ENCODE results near the gene RNF5. TPM values are rescaled to one million over a fixed set of nuclear protein-coding genes. Genes with fewer than 3 reads are reported as not detected.

Gene RNF5
- total and polyA plus RNA-seq, 9 of the 15 experiments (the other 6 are each of a cell fraction or from before 2014, with no cell fraction given): 62.2 to 245 (median 129) TPM

GRCh38 chr6:32154514-32155161 is 23.6 kb upstream of the RNF5 start (continued):
- TF ChIP-seq PHF21A (IDR thresholded peaks at IDR 0.05; ENCODE audit: borderline replicate concordance, low read depth) (no peak), MITF (IDR thresholded peaks at IDR 0.05) (0 out of 2 replicates have a peak, but pooled peaks have one; percentile 33), C11orf30 (IDR thresholded peaks at IDR 0.05; ENCODE audit: low read depth) (no peak), TFAP4 (CRISPR knock-in tag; IDR thresholded peaks at IDR 0.05; ENCODE audit: borderline replicate concordance) (peak; percentile 71; the same call in 1 of the 2 replicates), MYBL2 (IDR thresholded peaks at IDR 0.05; ENCODE audit: low read depth) (no peak), MYBL2 (CRISPR knock-in tag; IDR thresholded peaks at IDR 0.05; ENCODE audit: borderline replicate concordance) (no peak), NFE2L1 (tag; IDR thresholded peaks at IDR 0.05; ENCODE audit: borderline replicate concordance, low read depth) (no peak), ZFP1 (CRISPR knock-in tag; IDR thresholded peaks at IDR 0.05) (no peak), SRSF1 (IDR thresholded peaks at IDR 0.05; ENCODE audit: low read depth, low read length) (no peak), ZNF511 (CRISPR knock-in tag; IDR thresholded peaks at IDR 0.05) (no peak; the same call in none of the 2 replicates), GTF2F1 (IDR thresholded peaks at IDR 0.05; ENCODE audit: low read depth, low read length) (no peak; the same call in 1 of the 2 replicates), ZBTB12 (CRISPR knock-in tag; IDR thresholded peaks at IDR 0.05) (no peak), ARID2 (IDR thresholded peaks at IDR 0.05) (peak; percentile 87), AFF1 (IDR thresholded peaks at IDR 0.05; ENCODE audit: low read depth in 1 of 2, partially characterized antibody in 2 of 2) (no peak), ATF7 (IDR thresholded peaks at IDR 0.05) (no peak), CBX8 (IDR thresholded peaks at IDR 0.05; ENCODE audit: borderline replicate concordance, extremely low read depth, low read depth, low read length, poor library complexity, severe bottlenecking) (no peak), ZKSCAN3 (CRISPR knock-in tag; IDR thresholded peaks at IDR 0.05) (no peak), EZH2 (IDR thresholded peaks at IDR 0.05; ENCODE audit: borderline replicate concordance, low read depth, low read length) (no peak), EP400 (IDR thresholded peaks at IDR 0.05) (peak; percentile 82), CBFA2T2 (conservative IDR thresholded peaks at IDR 0.05) (peak; percentile 53), ZBED1 (IDR thresholded peaks at IDR 0.05) (no peak)

Data from K562 (cell line).